Stimulated activated CD4-positive, alpha-beta T cell treated with anti-CD3 and anti-CD28 coated beads, Interleukin-15, amount 100 ng/mL, for 1 hour (primary cell): ENCODE data around the gene TMEM51.

Experiments
- DNase-seq, 2 donors: peaks; one replicate each; pipeline ENCODE4 v3.0.0-alpha.2; 2020; ENCODE audit warnings: low read depth in 1 of 2, low spot score in 1 of 2

TMEM51 gene

DNA sequence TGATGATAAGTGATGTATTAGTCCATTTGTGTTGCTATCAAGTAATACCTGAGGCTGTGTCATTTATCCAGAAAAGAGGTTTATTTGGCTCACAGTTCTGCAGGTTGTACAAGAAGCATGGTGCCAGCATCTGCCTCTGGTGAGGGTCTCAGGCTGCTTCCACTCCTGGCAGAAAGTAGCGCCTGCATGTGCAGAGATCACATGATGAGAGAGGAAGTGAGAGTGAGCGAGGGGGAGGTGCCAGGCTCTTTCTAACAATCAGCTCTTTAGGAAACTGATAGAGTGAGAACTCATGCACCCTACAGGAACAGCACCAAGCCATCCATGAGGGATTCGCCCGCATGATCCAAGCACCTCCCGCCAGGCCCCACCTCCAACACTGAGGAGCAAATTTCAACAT is 91.3 kb downstream of the TMEM51 start:
- no peak for DNase-seq

GRCh38 chr1:15245593-15246360 is 92.2 kb downstream of the TMEM51 start:
- no peak for DNase-seq

GRCh38 chr1:15246960-15247614 is 93.5 kb downstream of the TMEM51 start, which contains the start of gene FHAD1:
Gene FHAD1, plus strand, starts transcription at chr1:15247223. Its CDS starts 4,562 bp downstream, at chr1:15251785.
- DNase-seq, result peak; percentile 13 to 33

DNA sequence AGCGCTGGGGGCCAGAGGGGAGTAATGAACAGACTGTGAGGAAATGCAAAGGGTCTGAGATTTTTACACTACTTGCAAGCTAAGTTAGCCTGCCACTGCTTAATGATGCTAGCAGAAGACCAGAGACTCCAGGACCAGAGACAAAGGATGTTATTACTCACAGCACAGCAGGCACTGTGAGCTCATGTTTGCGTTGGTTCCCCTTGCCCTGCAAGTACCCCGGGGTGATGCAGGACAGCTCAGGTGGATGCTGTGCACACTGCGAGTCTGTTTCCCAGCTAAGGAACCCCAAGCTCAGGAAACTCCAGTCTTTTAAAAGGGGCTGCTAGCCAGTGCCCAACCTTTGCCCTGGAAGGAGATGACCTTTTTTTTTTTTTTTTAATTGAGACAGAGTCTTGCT is 94.7 kb downstream of the TMEM51 start:
- DNase-seq, result no peak

- no peak for DNase-seq
Observed at GRCh38 chr1:15249081-15249480, 95.5 kb downstream of the TMEM51 start.

DNA sequence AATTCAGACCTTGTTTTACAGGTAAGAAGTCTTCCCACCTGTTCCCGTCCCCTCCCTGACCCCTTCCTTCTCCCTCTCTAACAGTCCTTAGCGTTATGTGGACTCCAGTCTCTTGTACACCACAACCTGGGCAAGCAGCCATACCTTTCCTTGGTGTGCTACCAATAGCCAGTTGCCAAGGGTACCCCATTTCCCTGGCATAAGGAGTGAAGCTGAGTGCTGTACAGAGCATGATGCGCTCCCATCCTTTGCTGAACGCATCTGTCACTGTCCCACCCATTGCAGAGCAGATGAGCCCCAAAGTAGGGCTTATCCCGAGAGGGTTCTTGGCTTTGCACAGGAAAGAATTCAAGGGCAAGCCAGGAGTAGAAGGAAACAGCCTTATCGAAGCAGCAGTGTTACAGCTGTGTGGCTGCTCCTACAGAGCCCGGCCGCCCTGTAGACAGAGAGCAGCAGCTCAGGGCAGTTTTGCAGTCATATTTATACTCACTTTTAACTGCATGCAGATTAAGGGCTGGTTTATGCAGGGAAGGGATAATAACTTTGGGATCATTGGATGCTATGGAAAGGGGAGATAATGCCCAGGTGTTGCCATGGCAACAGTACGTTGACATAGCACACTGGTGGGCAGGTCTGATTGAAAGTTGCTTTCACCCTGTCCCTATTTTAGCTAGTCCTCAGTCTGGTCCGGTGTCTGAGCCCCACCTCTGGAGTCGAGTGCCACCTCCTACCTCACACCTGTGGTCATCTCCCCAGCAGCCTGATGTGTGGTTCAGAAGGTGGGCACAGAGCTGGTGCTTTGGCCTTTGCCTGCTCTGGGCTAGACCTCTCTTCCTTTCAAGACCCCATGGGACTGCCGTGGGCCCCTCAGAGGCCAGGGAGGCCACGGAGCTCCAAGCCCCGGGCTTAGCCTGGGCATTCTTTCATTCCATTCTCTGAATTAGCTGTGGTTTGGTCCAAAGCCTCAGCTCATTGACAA is 98.6 kb downstream of the TMEM51 start:
- DNase-seq, result no peak

DNA sequence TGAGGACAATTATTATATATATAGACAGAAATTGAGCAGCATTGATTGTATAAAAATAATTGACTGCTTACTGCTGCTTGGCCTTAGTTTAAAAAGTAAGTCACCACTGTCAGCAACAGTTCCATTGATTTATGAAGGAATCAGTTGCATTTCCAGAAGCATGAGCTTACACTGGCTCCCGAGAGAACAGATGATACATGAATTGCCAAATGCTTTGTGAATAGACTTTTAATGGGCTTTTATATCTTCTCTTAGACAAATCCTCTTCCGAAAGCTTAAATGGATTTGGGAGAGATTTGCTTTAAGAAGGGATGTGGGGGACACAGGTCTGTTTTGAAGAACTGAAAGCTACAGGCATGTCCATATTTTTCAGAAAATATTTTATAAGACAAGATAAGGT is 101.0 kb downstream of the TMEM51 start:
- DNase-seq, result no peak

DNA sequence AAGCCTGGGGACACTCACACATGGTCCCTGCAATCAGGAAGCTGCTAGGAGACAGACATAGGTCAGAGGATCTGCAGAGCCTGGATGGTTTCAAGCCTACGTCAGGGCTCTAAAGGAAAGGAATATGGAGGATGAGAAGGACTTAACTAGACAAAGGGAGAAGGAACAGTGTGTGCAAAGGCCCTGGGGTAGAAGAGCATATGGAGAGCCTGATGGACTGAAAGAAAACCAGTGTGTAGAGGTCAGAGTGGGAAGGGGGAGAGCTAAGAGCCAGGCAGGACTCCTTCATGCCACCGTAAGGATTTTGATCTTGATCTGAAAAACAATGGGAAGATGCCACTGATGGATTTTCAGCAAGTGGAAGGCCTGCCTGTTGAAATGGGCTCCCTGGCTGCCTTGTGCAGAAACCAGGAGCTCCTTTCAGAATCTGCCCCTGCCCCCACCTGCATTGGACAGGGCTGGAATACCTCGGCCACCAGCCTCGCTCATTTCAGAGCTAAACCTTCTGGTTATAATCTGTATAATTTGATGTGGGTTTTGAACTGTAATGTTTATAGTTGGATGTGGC is 102.1 kb downstream of the TMEM51 start:
- no peak for DNase-seq

DNA sequence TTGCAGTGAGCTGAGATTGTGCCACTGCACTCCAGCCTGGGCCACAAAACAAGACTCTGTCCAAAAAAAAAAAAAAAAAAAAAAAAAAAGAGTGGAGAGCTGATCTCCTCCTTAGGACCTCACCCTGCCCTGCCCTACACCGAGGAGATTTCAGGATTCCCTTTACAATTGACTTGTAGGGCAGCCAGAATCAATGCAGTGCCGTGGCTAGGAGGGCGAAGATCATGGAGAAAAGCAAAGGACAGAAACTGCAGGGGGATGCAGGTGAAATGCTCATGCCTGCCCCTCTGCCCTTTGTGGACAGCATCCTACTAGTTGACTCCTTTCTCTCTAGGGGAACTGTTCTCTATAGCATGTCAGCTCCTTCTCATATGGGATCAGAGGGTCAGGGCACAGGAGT is 103.0 kb downstream of the TMEM51 start:
- no peak for DNase-seq

- DNase-seq, result no peak
Observed at GRCh38 chr1:15257309-15257708, 103.8 kb downstream of the TMEM51 start.

GRCh38 chr1:15258833-15259621 is 105.5 kb downstream of the TMEM51 start:
- no peak for DNase-seq

DNA sequence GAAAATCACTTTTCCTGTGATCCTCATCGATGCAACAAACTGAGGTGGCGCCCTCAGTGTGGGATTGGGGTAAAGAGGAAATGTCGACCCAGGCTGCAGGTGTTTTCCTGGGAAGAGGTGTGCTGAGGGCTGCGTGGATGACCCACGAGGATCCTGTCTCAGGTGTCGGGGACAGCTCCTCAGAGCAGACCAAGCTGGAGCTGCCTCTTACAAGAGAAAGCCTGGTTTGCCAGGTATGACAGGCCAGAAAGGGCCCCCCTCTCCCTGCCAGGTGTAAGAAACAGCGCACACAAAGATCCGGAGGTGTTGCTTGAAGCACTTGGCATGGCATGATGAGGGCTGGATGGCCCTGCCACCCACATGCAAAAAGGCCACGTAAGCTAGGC is 106.1 kb downstream of the TMEM51 start:
- no peak for DNase-seq

GRCh38 chr1:15260418-15261154 is 107.0 kb downstream of the TMEM51 start:
- DNase-seq, result no peak

DNA sequence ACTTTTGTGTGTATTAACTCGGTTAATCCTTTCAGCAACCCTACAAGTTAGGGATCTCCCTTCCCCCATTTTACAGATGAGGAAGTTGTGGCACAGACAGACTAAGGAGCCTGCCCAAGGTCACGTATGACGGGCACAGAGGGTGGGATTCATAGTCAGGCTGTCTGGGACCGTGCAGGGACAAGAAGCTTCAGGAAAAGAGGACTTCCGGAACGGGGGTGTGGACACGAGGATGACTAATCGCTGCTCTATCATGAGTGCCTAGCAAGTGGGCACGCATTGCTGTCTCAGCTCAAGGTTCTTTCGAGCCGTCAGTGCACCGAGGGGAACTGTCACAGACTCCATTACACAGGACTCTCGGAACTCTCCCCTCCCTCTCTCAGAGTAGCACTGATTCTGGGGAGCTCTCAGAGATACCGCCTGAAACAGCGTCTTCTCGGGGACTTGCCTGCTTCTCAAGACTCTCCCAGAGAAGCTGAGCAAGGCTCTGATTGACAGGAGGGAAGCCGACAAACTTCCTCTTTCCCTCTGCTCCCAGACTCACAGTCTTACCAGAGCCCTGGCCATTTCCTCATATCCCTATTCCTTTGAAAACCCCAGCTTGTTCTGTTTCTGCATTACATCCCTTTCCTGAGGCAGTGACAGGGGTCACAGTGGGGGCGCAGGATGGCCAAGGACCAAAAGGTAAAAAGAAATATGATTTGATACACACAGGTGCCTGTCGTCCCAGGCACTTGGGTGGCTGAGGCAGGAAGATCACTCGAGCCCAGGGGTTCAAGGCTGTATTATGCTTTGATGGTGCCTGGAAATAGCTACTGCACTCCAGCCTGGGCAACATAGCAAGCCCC is 107.8 kb downstream of the TMEM51 start:
- no peak for DNase-seq

- DNase-seq, result no peak
Observed at GRCh38 chr1:15262003-15262377, 108.4 kb downstream of the TMEM51 start.

DNA sequence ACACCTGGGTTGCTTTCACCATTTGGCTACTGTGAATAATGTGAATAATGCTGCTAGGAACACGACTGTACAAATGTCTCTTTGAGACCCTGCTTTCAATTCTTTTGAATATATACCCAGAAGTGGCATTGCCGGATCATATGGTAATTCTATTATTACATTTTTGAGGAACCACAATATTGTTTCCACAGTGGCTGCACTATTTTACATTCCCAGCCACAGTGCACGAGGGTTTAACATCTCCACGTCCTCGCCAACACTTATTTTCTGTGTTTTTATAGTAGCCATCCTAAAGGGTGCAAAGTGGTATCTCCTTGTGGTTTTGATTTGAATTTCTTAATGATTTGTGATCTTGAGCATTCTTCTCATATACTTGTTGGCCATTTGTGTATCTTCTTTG is 109.2 kb downstream of the TMEM51 start:
- no peak for DNase-seq

- no peak for DNase-seq
Observed at GRCh38 chr1:15264769-15265168, 111.2 kb downstream of the TMEM51 start.
